Measurements from ENCODE around the gene ARMC3.
"Not testable (repeated sequence)": the region's sequence is repeated elsewhere in the genome, so short reads cannot be mapped to it uniquely, and the experiment has no call there.

ARMC3 gene

DNA sequence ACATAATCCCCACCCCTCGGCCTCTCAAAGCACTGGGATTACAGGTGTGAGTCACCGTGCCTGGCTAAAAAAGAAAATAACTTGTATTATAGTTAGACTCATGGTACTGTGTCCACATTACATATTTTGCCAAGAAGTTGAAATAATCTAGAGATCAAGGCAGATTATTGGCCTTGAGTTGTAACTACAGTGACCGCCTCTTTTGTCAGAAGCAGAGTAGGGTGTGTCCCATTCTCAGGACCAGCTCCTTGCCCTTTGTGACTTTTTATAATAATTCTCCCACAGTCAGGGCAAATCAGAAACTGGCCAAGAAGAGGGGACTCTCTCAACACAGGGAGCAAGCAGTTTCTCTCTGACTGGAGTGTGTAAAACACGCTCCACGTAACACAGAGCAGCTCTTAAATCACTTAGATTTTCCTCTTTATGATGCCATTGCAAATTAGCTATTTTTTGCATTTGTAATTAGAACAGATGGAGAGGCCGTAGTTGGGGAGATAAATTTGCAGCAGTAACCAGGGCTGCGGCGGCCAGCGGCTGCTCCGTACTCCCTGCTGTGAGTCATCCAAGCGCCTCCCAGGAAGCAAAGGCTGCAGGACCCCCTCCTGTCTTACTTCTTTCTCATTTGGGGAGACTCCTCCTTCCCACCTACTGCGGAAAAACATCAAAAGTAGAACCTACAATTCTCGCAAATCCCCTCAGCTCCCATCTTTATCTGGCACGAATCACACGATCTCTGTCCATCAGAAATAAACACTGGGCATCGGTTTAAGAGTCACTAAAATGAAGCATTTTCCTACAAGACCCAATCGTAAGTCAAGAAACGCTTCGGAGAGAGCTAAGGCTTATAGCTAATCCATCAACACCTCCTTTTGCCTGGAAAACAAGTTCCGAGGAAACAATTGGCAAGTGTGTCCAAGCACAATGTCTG is 135.5 kb downstream of the ARMC3 start:
- DNase-seq (ENCODE audit: low read depth), result no peak
- TF ChIP-seq, protein P1, sequence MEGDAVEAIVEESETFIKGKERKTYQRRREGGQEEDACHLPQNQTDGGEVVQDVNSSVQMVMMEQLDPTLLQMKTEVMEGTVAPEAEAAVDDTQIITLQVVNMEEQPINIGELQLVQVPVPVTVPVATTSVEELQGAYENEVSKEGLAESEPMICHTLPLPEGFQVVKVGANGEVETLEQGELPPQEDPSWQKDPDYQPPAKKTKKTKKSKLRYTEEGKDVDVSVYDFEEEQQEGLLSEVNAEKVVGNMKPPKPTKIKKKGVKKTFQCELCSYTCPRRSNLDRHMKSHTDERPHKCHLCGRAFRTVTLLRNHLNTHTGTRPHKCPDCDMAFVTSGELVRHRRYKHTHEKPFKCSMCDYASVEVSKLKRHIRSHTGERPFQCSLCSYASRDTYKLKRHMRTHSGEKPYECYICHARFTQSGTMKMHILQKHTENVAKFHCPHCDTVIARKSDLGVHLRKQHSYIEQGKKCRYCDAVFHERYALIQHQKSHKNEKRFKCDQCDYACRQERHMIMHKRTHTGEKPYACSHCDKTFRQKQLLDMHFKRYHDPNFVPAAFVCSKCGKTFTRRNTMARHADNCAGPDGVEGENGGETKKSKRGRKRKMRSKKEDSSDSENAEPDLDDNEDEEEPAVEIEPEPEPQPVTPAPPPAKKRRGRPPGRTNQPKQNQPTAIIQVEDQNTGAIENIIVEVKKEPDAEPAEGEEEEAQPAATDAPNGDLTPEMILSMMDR (IDR thresholded peaks at IDR 0.05; ENCODE audit: insufficient read depth, low read depth, low read length, missing control alignments), result no peak
- H3K4me3 ChIP-seq (ENCODE audit: low read length), result no peak overlapping the region

DNA sequence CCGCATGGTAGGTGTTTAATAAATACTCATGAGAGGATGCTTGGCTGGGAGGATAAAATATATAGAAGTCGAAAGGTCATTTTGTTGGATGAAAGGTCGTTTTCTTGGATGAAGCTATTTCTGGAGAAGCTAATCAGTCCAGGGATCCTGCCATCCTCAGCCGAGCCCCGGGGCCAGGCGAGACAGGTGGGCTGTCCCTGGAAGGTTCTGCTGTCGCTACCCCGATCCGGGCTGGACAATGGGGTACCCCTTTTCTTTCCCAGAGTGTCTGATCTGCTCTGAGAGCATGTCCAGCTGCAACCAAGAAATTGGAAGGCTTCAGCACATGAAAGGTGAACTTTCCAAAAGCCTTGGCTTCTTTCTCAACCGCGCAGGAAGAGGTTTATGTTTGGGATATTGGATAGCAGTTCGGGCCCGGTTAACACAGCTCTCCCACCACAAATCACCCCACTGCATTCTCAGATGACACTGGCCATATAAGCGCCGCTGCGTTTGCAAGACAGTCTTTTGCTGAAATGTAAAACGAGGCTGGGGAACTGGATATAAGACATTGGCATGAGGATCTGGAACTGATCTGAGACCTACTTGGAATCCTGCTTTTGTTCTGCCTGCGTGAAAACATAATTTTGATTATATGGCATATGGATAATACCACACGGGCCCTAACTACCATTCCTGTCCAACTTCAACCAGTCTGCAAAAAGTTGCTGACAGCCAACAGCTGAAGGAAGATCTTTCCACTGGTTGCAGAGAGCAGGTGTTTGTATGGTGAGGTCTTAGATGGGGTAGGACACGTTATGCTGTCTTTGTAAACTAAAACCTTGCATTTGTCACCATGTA is 136.3 kb downstream of the ARMC3 start:
- no peak for DNase-seq (ENCODE audit: low read depth)
- no peak overlapping the region for H3K4me3 ChIP-seq (ENCODE audit: low read length)
- TF ChIP-seq, protein P1 (IDR thresholded peaks at IDR 0.05; ENCODE audit: insufficient read depth, low read depth, low read length, missing control alignments), result no peak

DNA sequence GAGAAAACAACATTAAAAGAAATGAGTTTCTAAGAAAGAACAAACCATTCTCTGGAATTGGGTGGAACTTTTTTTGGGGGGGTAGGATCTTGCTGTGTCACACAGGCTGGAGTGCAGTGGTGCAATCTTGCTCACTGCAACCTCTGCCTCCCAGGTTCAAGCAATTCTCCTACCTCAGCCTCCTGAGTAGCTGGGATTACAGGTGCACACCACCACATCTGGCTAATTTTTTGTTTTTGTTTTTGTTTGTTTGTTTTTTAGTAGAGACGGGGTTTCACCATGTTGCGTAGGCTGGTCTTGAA is 136.9 kb downstream of the ARMC3 start:
- not testable (repeated sequence) for H3K4me3 ChIP-seq (ENCODE audit: low read length); DNase-seq (ENCODE audit: low read depth)

DNA sequence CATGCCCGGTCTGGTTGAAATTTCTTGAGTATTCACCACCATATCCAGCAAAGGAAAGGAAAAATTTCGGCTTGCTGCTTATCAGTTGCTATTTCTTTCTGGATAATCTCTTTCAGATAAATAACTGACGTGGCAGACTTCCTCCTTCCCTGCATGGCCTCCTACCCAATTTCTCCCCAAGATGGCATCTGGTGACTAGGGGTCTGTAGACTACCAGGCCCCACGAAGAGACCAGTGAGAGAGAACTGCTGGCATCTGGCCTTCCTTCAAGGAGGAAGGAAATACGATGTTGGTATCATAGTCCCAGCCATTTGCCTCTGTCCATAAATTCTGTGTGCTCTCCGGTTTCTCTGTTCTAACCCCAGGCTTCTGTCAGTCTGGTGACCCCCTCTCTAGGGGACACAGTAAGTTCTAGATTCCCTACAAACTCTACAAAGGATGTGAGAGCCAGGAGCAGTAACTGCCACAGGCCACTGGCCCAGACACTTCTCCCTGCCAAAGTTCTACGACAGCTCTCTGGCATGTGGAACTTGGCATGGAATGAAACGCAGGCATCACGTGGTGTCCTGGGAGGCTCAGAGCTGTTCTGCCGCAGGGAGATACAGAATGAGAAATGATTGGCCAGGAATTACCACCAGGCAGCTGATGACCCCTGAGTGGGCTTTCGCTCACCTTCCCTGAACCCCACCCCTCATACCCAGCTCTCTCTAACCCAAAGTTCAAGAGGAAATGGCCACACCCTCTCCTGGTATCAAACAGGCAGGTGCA is 137.5 kb downstream of the ARMC3 start:
- H3K4me3 ChIP-seq (ENCODE audit: low read length), result no peak overlapping the region
- peak; percentile 79 for DNase-seq (ENCODE audit: low read depth)
- TF ChIP-seq, protein P1 (IDR thresholded peaks at IDR 0.05; ENCODE audit: insufficient read depth, low read depth, low read length, missing control alignments), result no peak

DNA sequence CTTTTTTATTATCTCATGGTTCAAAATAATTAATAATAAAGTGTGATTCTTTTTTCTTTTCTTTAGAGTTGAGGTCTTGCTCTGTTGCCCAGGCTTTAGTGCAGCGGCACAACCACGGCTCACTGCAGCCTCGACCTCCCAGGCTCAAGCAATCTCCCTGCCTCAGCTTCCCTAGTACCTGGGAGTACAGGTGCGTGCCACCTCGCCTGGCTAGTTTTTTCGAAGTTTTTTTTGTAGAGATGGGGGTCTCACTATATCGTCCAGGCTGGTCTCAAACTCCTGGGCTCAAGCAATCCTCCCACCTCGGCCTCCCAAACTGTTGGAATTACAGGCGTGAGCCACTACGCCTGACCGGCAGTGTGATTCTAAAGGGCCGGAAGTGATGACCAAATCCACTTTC is 139.5 kb downstream of the ARMC3 start:
- TF ChIP-seq, protein P1 (IDR thresholded peaks at IDR 0.05; ENCODE audit: insufficient read depth, low read depth, low read length, missing control alignments), result no peak
- no peak overlapping the region for H3K4me3 ChIP-seq (ENCODE audit: low read length)
- DNase-seq (ENCODE audit: low read depth), result no peak

DNA sequence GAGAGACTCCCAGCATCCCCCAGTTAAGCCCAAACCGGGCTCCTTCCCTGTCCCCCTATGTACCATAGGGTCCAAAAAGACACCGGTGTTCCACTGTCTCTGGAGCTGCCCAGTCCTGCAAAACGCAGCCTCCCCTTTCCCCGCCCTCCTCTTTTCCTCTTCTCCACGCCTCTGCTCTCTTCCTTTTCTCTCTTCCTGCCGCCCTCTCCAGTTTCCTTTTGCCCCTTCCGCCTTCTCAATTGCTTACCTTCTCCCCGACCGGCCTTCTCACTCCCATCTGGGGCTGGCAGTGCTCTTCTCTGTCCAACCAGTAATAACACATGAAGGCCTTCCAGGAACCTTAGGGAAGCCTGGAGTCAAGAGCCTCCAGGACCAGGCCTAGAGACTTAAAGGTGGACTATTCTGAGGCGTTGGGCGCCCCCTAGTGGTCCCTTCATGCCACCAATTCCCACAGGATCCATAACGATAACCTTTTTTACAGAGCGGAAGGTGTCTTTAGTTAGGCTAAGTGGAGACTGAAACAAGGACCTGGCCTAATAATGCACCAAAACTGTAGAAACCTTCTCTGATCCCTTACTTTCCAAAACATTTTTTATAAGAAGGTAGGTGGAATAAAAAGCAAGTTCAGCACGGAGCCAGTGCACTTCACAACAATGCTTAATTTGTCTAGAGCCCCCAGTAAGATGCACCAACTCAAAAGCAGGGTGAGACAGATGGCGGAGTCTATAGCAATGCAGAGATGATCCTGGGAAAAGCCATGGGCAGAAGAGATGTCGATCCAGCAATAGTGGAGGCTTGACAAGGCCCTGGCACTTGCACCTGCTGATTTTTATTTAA is 140.3 kb downstream of the ARMC3 start:
- no peak overlapping the region for H3K4me3 ChIP-seq (ENCODE audit: low read length)
- peak; percentile 80 for DNase-seq (ENCODE audit: low read depth)
- TF ChIP-seq, protein P1 (IDR thresholded peaks at IDR 0.05; ENCODE audit: insufficient read depth, low read depth, low read length, missing control alignments), result peak; percentile 83
